Smooth muscle cell (in vitro differentiated cells): ENCODE data around the gene UQCRFS1. TPM values are rescaled to one million over a fixed set of nuclear protein-coding genes. Genes with fewer than 3 reads are reported as not detected.
"Not testable (repeated sequence)": the region's sequence is repeated elsewhere in the genome, so short reads cannot be mapped to it uniquely, and the experiment has no call there.

Experiments
- DNase-seq: peaks from one replicate; lab custom pipeline; 2025; ENCODE audit not compliant: unreplicated experiment; lab: John Stamatoyannopoulos, UW
- H2AFZ ChIP-seq: fragments of 200-600 bp; sonication (generic); 2 replicates; pipeline ENCODE4 v1.6.0; 2016; ENCODE audit warnings: antibody characterized with exemption, low read depth, mild to moderate bottlenecking
- H3F3A ChIP-seq: fragments of 200-600 bp; sonication (generic); 2 replicates; pipeline ENCODE4 v1.6.0; 2017; ENCODE audit warnings: antibody characterized with exemption, low read depth
- H3K27ac ChIP-seq: fragments of 200-600 bp; sonication (generic); 2 replicates; pipeline ENCODE4 v1.5.1; 2016; ENCODE audit warnings: low read depth, mild to moderate bottlenecking
- H3K27me3 ChIP-seq: fragments of 200-600 bp; sonication (generic); 2 replicates; pipeline ENCODE4 v1.6.1; 2016; ENCODE audit warnings: low read depth, mild to moderate bottlenecking
- H3K36me3 ChIP-seq: fragments of 200-600 bp; sonication (generic); 2 replicates; pipeline ENCODE4 v1.5.1; 2016; ENCODE audit warnings: low read depth
- H3K4me1 ChIP-seq: fragments of 200-600 bp; sonication (generic); 2 replicates; pipeline ENCODE4 v1.5.1; 2016; ENCODE audit warnings: low read depth
- H3K4me2 ChIP-seq: fragments of 200-600 bp; sonication (generic); 2 replicates; pipeline ENCODE4 v1.6.0; 2016; ENCODE audit warnings: mild to moderate bottlenecking
- H3K4me3 ChIP-seq: fragments of 200-600 bp; sonication (generic); 2 replicates; pipeline ENCODE4 v1.5.1; 2016; ENCODE audit warnings: mild to moderate bottlenecking
- H3K79me2 ChIP-seq: fragments of 200-600 bp; sonication (generic); 2 replicates; pipeline ENCODE4 v1.6.0; 2016; ENCODE audit warnings: low read depth, mild to moderate bottlenecking
- H3K9ac ChIP-seq: fragments of 200-600 bp; sonication (generic); 2 replicates; pipeline ENCODE4 v1.6.0; 2016; ENCODE audit warnings: low read depth
- H3K9me3 ChIP-seq: fragments of 200-600 bp; sonication (generic); replicated peaks from 2 replicates; pipeline ENCODE4 v1.5.1; 2016; ENCODE audit warnings: low read depth
- H4K20me1 ChIP-seq: fragments of 200-600 bp; sonication (generic); 2 replicates; pipeline ENCODE4 v1.6.0; 2016; ENCODE audit warnings: low read depth
- CTCF ChIP-seq: fragments of 200-600 bp; sonication (generic); IDR thresholded peaks from 2 replicates; pipeline ENCODE4 v1.5.1; 2017; ENCODE audit warnings: borderline replicate concordance, mild to moderate bottlenecking, antibody characterized with exemption; ENCODE audit not compliant: insufficient read depth, poor library complexity, severe bottlenecking
- WGBS: methylation state at CpG from one replicate; pipeline ENCODE4 v1.1.7; 2016; ENCODE audit warnings: low lambda C conversion rate; 5-methylcytosine and 5-hydroxymethylcytosine counted together
- polyA plus RNA-seq: library from polyadenylated mRNA; unstranded; fragments of >200 nt; fragmentation: Nextera tagmentation; extraction: Ambion mirVana; gene quantifications from 2 replicates; pipeline ENCODE4 v1.2.1, GENCODE V29; 2016
- total RNA-seq: library from RNA; depleted of rRNA; stranded (reverse); fragments of >200 nt; gene quantifications from 2 replicates; pipeline ENCODE4 v1.2.3, GENCODE V29; 2014

Gene UQCRFS1
- total and polyA plus RNA-seq, 2 experiments from 2014 or later, result 37.1 to 57.9 TPM

DNA sequence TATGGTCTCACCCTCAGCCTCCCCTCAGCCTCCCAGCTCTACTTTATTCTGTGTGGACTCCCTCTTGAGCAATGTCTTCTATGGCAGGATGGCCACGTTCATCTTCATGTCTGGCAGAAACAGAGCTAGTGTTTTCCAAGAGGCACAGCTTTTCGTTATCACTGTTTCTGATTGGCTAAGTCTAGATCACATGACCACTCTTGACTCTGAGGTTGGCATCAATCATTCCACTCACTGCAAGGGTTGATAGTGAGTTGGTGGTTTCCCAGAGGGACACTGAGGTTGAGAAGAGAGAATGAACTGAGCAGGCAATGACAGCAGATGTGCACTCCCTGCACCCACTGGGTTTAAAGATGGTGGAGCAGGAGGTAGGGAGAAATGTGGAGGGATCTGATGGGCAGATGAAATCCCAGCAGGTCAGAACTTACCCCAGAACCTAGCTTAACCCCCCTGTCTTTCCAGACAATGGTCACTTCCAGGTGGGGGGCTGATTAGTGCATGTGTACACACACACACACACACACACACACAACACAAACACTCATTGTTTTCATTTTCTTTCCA, 26.3 kb upstream of the UQCRFS1 start:
- H4K20me1 ChIP-seq, result no peaks in the 10 kb centered on the region
- H3K27ac ChIP-seq, result no peak overlapping the region
- no peak overlapping the region for H3K9ac ChIP-seq
- H3K27me3 ChIP-seq, result no peaks in the 10 kb centered on the region
- WGBS, result 74% methylated on average over 2 of the region's 2 CpGs
- no peaks in the 10 kb centered on the region for H3K79me2 ChIP-seq
- H3K4me3 ChIP-seq, result no peak overlapping the region
- H2AFZ ChIP-seq, result no peak overlapping the region
- H3K36me3 ChIP-seq, result no peaks in the 10 kb centered on the region
- no peak for TF ChIP-seq CTCF
- DNase-seq, result no peak
- H3K4me2 ChIP-seq, result no peak overlapping the region
- no peaks in the 10 kb centered on the region for H3K9me3 ChIP-seq
- no peaks in the 10 kb centered on the region for H3F3A ChIP-seq
- H3K4me1 ChIP-seq, result no peaks in the 10 kb centered on the region

DNA sequence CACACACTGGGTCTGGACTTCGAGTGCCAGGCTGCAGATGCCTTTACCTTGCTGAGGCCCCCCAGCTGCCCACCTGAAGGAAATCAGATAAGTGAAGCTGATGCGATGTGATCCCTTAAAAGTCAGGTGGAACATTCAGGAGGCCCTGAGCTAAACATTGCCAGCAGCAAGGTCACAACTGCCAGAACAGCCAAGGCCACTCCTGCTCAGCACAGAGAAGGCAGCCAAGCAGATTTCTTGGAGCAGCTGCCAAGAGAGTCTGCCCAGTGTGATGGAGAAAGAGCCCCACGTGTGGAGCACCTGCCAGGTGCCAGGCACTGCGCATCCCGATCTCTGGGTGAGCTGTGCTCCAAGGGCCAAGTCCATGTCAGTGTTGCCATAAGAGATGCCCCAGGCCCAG, 20.6 kb upstream of the UQCRFS1 start:
- DNase-seq, result no peak
- Histone ChIP-seq H3K4me3 (no peak overlapping the region), H3F3A (no peaks in the 10 kb centered on the region), H3K27ac (no peak overlapping the region), H3K4me2 (no peak overlapping the region), H3K9me3 (no peaks in the 10 kb centered on the region), H3K4me1 (no peaks in the 10 kb centered on the region), H3K36me3 (no peaks in the 10 kb centered on the region), H2AFZ (no peak overlapping the region), H3K9ac (no peak overlapping the region), H3K79me2 (no peaks in the 10 kb centered on the region), H3K27me3 (no peaks in the 10 kb centered on the region), H4K20me1 (no peaks in the 10 kb centered on the region)
- WGBS, result 68% methylated on average over 5 of the region's 5 CpGs
- TF ChIP-seq CTCF, result no peak

- no peaks in the 10 kb centered on the region for H3F3A ChIP-seq
- 84% methylated on average over 3 of the region's 3 CpGs for WGBS
- no peaks in the 10 kb centered on the region for H3K9me3 ChIP-seq
- H3K4me3 ChIP-seq, result no peak overlapping the region
- no peak overlapping the region for H3K27ac ChIP-seq
- no peak for DNase-seq
- H4K20me1 ChIP-seq, result no peaks in the 10 kb centered on the region
- no peaks in the 10 kb centered on the region for H3K79me2 ChIP-seq
- no peak overlapping the region for H3K9ac ChIP-seq
- no peak overlapping the region for H2AFZ ChIP-seq
- H3K27me3 ChIP-seq, result no peaks in the 10 kb centered on the region
- no peaks in the 10 kb centered on the region for H3K36me3 ChIP-seq
- TF ChIP-seq CTCF, result no peak
- H3K4me1 ChIP-seq, result no peaks in the 10 kb centered on the region
- H3K4me2 ChIP-seq, result no peak overlapping the region
These were observed 19.4 kb upstream of the UQCRFS1 start for GRCh38 chr19:29232315-29232852.

GRCh38 chr19:29231306-29231705, 18.4 kb upstream of the UQCRFS1 start:
- H3K9me3 ChIP-seq, H3K4me1 ChIP-seq, H3K4me3 ChIP-seq, H3K27me3 ChIP-seq, H3F3A ChIP-seq, H3K36me3 ChIP-seq, H3K27ac ChIP-seq, DNase-seq, H4K20me1 ChIP-seq, H3K9ac ChIP-seq, H3K79me2 ChIP-seq, H3K4me2 ChIP-seq, H2AFZ ChIP-seq: not testable (repeated sequence)
- 94% methylated on average over 4 of the region's 6 CpGs for WGBS
